ENCODE data around the gene IL17REL.

Gene IL17REL

GRCh38 chr22:50030297-50031188 is 18.0 kb upstream of the IL17REL start:
- H3K4me3 ChIP-seq (ENCODE audit: low read length) = no peak overlapping the region

DNA sequence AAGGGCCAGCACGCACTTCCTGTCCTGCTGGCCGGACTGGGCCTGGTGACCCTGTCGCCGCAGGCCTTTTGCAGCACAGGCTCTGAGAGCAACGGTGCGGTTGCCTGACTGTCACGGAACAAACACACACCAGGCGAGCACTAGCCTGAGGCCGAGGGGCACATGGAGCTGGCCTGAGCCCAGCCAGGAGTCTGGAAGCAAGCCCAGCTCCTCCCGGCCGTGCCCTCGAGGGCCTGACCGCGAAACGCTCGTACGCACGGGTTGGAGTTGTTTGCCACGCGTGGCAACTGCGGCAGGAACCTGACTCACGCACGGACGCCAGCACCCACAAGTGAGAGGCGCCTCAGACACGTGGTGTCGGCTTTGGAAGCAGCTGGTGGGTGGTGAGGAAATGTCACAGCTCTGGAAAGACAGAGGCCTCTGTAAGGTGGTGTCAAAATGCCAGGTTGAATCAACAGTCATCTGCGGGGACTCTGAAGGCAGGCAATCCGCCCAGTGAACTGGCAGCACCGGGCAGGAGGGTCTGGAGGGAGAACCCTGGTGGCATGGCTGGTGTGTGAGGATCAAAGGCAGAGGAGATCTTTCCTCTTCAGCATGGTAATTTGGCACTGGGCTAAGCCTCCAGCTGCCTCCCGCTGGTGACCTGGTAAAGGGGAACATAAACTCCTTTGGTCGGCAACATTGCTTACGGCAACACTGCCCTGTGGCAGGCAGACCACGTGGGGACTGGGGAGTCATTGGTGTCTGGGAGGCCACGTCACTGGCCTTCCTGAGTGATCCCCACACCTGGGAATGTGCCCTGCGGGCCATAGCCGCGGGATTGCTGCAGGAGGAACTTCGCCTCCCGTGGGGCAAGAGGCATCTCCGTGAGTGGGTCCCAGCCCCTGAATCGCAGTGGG is 15.3 kb upstream of the IL17REL start:
- no peak for DNase-seq (ENCODE audit: low read depth, low spot score)
- H3K4me3 ChIP-seq (ENCODE audit: low read length) = no peak overlapping the region

More at GRCh38 chr22:50030297-50031188, 18.0 kb upstream of the IL17REL start:
- DNase-seq (ENCODE audit: low read depth, low spot score) = peak; percentile 45

DNA sequence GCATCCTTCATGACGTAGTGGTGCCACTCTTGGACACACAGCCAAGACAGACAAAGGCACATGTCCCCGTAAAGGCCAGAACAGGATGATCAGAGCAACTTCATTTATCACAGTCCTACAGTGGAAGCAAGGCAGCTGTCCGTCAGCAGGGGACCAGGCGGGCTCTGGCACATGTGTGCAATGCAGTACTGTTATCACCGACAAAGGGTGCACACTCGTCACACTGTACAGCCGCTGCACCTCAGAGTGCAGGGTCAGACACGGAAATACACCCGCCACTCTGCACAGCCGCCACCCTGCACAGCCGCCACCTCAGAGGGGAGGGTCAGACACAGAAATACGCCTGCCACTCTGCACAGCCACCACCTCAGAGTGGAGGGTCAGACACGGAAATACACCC is 13.4 kb upstream of the IL17REL start:
- DNase-seq (ENCODE audit: low read depth, low spot score) = no peak
- H3K4me3 ChIP-seq (ENCODE audit: low read length) = no peak overlapping the region

DNA sequence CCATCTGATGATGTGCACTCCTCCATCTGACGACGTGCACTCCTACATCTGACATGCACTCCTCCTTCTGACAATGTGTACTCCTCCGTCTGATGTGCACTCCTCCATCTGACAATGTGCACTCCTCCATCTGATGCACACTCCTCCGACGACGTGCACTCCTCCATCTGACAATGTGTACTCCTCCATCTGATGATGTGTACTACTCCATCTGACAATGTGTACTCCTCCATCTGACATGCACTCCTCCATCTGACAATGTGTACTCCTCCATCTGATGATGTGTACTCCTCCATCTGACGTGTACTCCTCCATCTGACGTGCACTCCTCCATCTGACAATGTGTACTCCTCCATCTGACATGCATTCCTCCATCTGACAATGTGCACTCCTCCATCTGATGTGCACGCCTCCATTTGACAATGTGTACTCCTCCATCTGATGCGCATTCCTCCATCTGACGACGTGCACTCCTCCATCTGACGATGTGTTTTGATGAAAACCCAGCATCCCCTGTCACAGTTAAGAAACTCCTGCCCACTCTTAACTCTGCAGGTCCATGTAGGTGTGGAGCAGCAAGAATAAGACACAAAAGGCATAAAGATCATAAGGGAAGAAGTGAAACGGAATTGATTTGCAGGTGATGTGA is 9.7 kb upstream of the IL17REL start:
- DNase-seq (ENCODE audit: low read depth, low spot score) = no peak
- no peak overlapping the region for H3K4me3 ChIP-seq (ENCODE audit: low read length)

DNA sequence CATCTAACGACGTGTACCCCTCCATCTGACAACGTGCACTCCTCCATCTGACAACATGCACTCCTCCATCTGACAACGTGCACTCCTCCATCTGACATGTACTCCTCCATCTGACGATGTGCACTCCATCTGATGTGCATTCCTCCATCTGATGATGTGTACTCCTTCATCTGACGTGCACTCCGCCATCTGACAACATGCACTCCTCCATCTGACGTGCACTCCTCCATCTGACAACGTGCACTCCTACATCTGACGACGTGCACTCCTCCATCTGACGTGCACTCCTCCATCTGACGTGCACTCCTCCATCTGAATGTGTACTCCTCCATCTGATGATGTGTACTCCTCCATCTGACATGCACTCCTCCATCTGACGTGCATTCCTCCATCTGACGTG is 8.0 kb upstream of the IL17REL start:
- H3K4me3 ChIP-seq (ENCODE audit: low read length) = no peak overlapping the region
- no peak for DNase-seq (ENCODE audit: low read depth, low spot score)

GRCh38 chr22:50019316-50019715 is 6.8 kb upstream of the IL17REL start:
- no peak overlapping the region for H3K4me3 ChIP-seq (ENCODE audit: low read length)
- no peak for DNase-seq (ENCODE audit: low read depth, low spot score)

DNA sequence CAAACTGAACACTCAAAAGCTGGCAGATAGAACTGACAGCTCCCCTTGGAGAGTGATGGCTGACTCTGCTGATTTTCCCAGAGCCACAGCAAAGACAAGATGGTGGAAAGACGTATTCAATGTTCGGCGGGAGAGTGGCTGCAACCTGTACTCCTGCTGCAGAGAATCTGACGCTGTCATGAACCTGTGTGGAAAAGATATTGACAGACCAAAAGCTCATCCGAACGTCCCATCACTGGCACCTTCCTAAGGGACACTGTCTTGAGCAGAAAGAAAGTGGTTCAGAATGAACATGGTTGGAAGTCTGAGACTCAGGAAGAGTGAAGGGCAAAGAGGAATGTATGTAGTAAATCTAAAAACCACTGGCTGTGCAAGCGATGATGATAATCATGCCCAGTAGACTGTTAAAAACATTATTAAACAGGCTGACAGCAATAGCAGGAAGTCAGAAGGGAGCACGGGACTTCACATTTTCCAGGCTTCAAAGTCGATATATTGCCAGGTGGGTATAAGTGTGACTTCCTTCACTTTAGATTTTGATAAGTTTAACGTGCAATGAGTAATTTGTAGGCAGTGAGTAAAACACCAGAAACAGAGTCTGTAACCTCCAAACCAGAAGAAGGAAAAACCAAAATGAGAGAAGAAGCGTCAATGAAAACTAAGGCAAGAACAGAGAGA is 6.2 kb upstream of the IL17REL start:
- H3K4me3 ChIP-seq (ENCODE audit: low read length) = no peak overlapping the region
- DNase-seq (ENCODE audit: low read depth, low spot score) = no peak

- DNase-seq (ENCODE audit: low read depth, low spot score) = no peak
- no peak overlapping the region for H3K4me3 ChIP-seq (ENCODE audit: low read length)
These were observed 5.2 kb upstream of the IL17REL start for GRCh38 chr22:50017701-50018224.

GRCh38 chr22:50016988-50017700 is 4.6 kb upstream of the IL17REL start:
- H3K4me3 ChIP-seq (ENCODE audit: low read length) = no peak overlapping the region
- DNase-seq (ENCODE audit: low read depth, low spot score) = no peak

DNA sequence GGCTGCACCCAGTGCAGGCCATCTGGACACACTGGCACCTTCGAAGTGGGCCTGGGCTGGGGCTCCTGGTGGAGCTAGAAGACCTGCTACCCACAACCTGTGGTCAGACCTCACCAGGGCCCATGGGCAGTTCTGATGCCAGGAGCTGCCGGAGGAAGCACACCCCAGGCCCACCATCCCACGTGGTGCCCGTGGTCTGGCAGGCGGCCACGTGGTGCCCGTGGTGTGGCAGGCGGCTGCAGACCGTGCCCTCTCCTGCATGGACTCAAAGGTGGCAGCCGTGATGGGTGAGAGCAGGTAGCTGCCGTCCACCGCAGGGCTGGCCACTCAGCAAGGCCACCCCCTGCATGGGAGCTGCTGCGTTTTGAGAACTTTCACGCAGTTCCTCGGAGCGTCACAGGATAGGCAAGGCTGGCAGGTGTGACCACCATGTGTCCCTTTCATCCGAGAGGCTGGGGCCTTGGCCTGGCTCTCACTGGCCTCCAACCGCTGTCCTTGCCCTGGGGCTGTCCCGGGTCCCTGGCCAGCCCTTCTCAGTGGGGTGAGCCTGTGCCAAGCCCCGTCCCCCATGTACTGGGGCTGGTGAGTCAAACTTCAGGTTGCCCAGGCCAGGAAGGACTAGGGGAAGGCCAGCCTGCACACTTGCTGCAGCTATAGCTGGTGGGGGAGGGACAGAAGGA is 3.9 kb upstream of the IL17REL start:
- no peak for DNase-seq (ENCODE audit: low read depth, low spot score)
- H3K4me3 ChIP-seq (ENCODE audit: low read length) = no peak overlapping the region

DNA sequence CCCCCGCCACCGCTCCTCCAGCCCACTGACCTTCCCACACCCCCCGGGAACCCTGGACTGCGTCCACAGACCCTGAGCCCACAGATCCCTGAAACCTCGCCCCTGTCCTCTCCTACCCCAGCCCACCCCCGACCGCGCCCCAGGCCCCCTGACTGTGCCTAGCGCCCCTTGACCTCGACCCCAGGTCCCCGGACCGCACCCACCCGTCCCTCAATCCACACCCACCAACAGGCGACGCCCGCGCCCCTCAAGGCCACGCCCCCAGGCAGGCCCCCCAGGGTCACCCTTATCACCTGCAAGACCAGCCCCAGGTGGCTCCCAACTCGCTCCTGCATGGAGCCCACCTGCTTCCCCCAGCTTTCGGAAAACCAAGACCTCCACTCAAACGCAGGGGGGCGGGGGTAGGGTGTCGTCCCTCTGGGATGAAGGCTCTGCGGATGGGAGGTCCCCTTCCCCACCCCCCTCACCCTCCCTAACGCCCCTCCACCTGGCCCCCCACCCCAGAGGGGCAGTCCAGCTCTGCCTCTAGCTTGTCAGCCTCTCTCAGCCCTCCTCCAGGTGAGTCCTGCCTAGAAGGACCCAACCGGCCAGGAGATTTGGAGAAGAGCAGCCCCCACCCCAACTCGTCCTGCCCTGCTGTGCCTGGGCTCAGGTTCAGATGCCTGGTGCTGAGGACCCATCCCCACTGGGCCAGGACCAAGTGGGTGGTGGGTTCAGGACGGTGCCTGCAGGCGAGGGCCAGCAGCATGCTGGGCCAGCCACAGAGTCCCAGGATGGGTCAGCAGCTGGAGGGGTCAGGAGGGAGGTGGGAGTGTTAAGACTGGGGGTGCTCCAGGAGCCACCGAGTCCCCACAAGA is 3.1 kb upstream of the IL17REL start:
- DNase-seq (ENCODE audit: low read depth, low spot score) = no peak
- no peak overlapping the region for H3K4me3 ChIP-seq (ENCODE audit: low read length)

DNA sequence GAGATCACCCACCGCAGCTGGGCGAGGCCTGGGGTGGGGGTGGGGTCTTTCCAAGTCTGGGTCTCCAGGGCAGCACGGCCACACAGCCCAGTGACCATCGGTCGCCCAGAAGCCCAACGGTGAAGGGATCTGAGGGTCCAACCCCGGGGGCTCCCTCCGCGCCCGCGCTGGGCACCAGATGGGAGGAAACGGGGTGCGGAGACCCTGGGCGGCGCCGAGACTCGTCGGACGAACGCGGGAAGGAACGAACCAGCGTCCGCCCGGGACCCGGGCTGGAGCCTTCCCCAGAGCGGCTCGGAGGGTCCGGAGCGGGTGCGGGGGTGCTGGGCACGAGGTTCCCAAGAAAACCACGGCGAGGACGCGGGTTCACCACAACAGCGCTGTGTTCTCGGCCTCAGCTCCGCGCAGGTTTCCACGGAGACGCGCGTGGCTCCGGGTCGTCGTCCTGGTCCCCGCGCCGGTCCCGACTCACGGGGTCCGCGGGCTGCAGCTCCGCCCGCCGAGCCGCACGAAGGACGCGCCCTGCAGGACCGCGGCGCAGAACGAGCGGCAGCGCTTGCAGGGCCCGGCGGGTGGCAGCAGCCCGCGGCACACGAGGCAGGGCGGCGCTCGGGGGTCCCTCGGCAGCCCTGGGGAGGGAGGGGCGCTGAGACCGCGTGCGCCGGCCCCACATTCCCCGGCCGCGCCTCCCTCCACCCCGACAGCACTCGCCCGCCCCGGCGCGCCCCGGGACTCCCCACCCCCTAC is 2.3 kb upstream of the IL17REL start:
- no peak for DNase-seq (ENCODE audit: low read depth, low spot score)
- H3K4me3 ChIP-seq (ENCODE audit: low read length) = no peak overlapping the region

- no peak overlapping the region for H3K4me3 ChIP-seq (ENCODE audit: low read length)
- DNase-seq (ENCODE audit: low read depth, low spot score) = no peak
These were observed 1.5 kb upstream of the IL17REL start for GRCh38 chr22:50014053-50014501.

- no peak for DNase-seq (ENCODE audit: low read depth, low spot score)
- peak overlapping the region; percentile 7; the same call in 1 of the 2 replicates for H3K4me3 ChIP-seq (ENCODE audit: low read length)
These were observed 936 bp downstream of the IL17REL start for GRCh38 chr22:50011447-50012210.

DNA sequence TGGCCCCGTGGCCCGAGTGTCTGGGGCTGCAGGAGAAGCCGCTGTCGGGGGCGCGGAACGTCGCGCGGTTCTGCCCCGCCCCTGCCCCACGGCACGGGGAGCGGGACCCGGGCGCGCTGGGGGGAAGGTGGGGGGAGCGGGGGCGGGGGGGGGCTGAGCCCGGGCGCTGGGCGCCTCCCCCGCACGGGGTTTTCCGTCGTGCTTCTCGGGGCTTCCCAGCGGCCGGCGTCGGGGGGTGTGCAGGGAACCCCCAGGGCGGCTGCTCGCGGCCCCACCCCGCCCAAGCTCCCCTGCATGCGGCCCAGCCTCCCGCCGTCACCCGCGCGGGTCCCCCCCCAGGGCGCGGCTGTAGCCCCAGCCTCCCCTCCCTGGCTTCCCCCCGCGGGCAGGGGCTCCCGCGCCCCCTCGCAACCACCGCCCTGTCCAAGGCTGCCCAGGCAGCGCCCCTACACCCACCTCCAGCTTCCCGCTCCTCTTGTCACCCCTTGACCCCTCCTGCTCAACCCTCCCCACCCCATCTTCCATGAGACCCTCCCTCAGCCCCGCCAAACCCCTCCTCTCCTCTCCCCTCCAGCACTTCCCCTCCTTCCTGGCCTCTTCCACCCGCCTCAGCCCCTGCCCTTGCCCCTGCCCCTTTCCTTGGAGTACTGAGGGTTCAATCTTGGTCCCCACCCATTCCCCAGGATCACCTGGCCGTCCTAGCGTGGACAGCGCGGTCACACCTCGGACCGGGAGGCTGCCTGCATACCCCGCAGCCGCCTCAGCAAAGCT is 1.7 kb downstream of the IL17REL start:
- peak overlapping the region; percentile 7; the same call in 1 of the 2 replicates for H3K4me3 ChIP-seq (ENCODE audit: low read length)
- no peak for DNase-seq (ENCODE audit: low read depth, low spot score)

Data from Jurkat, Clone E6-1 (cell line).